SJCRH30 (cell line): ENCODE results near the gene COPRS. TPM values are rescaled to one million over a fixed set of nuclear protein-coding genes. Genes with fewer than 3 reads are reported as not detected.

Experiments
- DNase-seq, 2 experiments: peaks; one replicate each; pipeline ENCODE4 v3.0.0-alpha.2; 2015 to 2020
- H3K27ac ChIP-seq: fragments of 250-450 bp; sonication (Bioruptor Pico); 2 replicates; pipeline ENCODE4 v1.5.1; 2020; ENCODE audit warnings: mild to moderate bottlenecking, moderate library complexity
- H3K27me3 ChIP-seq: fragments of 250-450 bp; sonication (Bioruptor Pico); 2 replicates; pipeline ENCODE4 v1.5.1; 2020; ENCODE audit warnings: mild to moderate bottlenecking, moderate library complexity
- H3K36me3 ChIP-seq: fragments of 250-450 bp; sonication (Bioruptor Pico); 2 replicates; pipeline ENCODE4 v1.5.1; 2020; ENCODE audit warnings: mild to moderate bottlenecking, moderate library complexity
- H3K4me1 ChIP-seq: fragments of 250-450 bp; sonication (Bioruptor Pico); 2 replicates; pipeline ENCODE4 v1.5.1; 2020; ENCODE audit warnings: mild to moderate bottlenecking, moderate library complexity
- H3K4me3 ChIP-seq: fragments of 250-450 bp; sonication (Bioruptor Pico); 2 replicates; pipeline ENCODE4 v1.5.1; 2020; ENCODE audit warnings: mild to moderate bottlenecking, moderate library complexity
- H3K9me3 ChIP-seq: fragments of 250-450 bp; sonication (Bioruptor Pico); replicated peaks from 2 replicates; pipeline ENCODE4 v1.5.1; 2020; ENCODE audit warnings: mild to moderate bottlenecking, moderate library complexity
- total RNA-seq: library from RNA; depleted of rRNA; stranded (reverse); fragments of >200 nt; shearing (Covaris generic); gene quantifications from 2 replicates; pipeline ENCODE4 v1.2.3, GENCODE V29; 2014

COPRS gene
- total RNA-seq, 1 experiment from 2014 or later, result 94.7 TPM

- no peak for DNase-seq
- peaks cover 84% of the 10 kb centered on the region for H3K36me3 ChIP-seq
- H3K27ac ChIP-seq, result no peak overlapping the region
- no peaks in the 10 kb centered on the region for H3K27me3 ChIP-seq
- no peak overlapping the region for H3K4me3 ChIP-seq
- H3K9me3 ChIP-seq, result no peaks in the 10 kb centered on the region
- H3K4me1 ChIP-seq, result no peaks in the 10 kb centered on the region
Observed at GRCh38 chr17:31869031-31869430, 10.0 kb upstream of the COPRS start.

GRCh38 chr17:31859487-31860008 is 504 bp upstream of the COPRS start:
- no peak for DNase-seq
- peaks cover 28% of the 10 kb centered on the region for H3K36me3 ChIP-seq
- H3K4me1 ChIP-seq, result no peaks in the 10 kb centered on the region; the same call in 1 of the 2 replicates
- H3K9me3 ChIP-seq, result no peaks in the 10 kb centered on the region
- H3K27ac ChIP-seq, result no peak overlapping the region; the same call in 1 of the 2 replicates
- no peaks in the 10 kb centered on the region for H3K27me3 ChIP-seq
- peak overlapping the region; percentile 74 for H3K4me3 ChIP-seq

GRCh38 chr17:31857920-31858641 is 963 bp downstream of the COPRS start:
- peaks cover 13% of the 10 kb centered on the region for H3K36me3 ChIP-seq
- no peaks in the 10 kb centered on the region; the same call in 1 of the 2 replicates for H3K4me1 ChIP-seq
- no peak for DNase-seq
- H3K27me3 ChIP-seq, result no peaks in the 10 kb centered on the region
- H3K9me3 ChIP-seq, result no peaks in the 10 kb centered on the region
- peak overlapping the region; percentile 74 for H3K4me3 ChIP-seq
- H3K27ac ChIP-seq, result peak overlapping the region; percentile 29; the same call in 1 of the 2 replicates

- H3K9me3 ChIP-seq, result no peaks in the 10 kb centered on the region
- peaks cover 15% of the 10 kb centered on the region for H3K36me3 ChIP-seq
- H3K27ac ChIP-seq, result no peak overlapping the region
- DNase-seq, result no peak
- H3K4me1 ChIP-seq, result no peaks in the 10 kb centered on the region; the same call in 1 of the 2 replicates
- no peak overlapping the region for H3K4me3 ChIP-seq
- no peaks in the 10 kb centered on the region for H3K27me3 ChIP-seq
Observed at GRCh38 chr17:31856750-31857149, 2.3 kb downstream of the COPRS start.

GRCh38 chr17:31854672-31855071 is 4.4 kb downstream of the COPRS start:
- Histone ChIP-seq H3K27me3 (no peaks in the 10 kb centered on the region), H3K27ac (no peak overlapping the region), H3K36me3 (peaks cover 16% of the 10 kb centered on the region), H3K9me3 (no peaks in the 10 kb centered on the region), H3K4me3 (no peak overlapping the region), H3K4me1 (no peaks in the 10 kb centered on the region; the same call in 1 of the 2 replicates)
- no peak for DNase-seq

GRCh38 chr17:31853911-31854470 is 5.1 kb downstream of the COPRS start:
- Histone ChIP-seq H3K4me1 (no peaks in the 10 kb centered on the region; the same call in 1 of the 2 replicates), H3K27me3 (no peaks in the 10 kb centered on the region), H3K27ac (no peak overlapping the region), H3K4me3 (no peak overlapping the region), H3K9me3 (no peaks in the 10 kb centered on the region), H3K36me3 (peaks cover 16% of the 10 kb centered on the region)
- DNase-seq, result no peak

GRCh38 chr17:31845291-31845690 is 13.8 kb downstream of the COPRS start:
- no peaks in the 10 kb centered on the region for H3K36me3 ChIP-seq

GRCh38 chr17:31843070-31843745 is 15.8 kb downstream of the COPRS start:
- Histone ChIP-seq H3K36me3 (no peaks in the 10 kb centered on the region), H3K9me3 (no peaks in the 10 kb centered on the region), H3K27ac (no peak overlapping the region), H3K27me3 (no peaks in the 10 kb centered on the region), H3K4me1 (no peaks in the 10 kb centered on the region), H3K4me3 (no peak overlapping the region)
- peak; percentile 13 to 34 for DNase-seq

More at GRCh38 chr17:31845291-31845690, 13.8 kb downstream of the COPRS start:
- H3K27ac ChIP-seq, result no peak overlapping the region
- no peaks in the 10 kb centered on the region for H3K27me3 ChIP-seq
- H3K4me1 ChIP-seq, result no peaks in the 10 kb centered on the region
- no peaks in the 10 kb centered on the region for H3K9me3 ChIP-seq
- H3K4me3 ChIP-seq, result no peak overlapping the region
- no peak for DNase-seq

- H3K4me1 ChIP-seq, result no peaks in the 10 kb centered on the region
- H3K27ac ChIP-seq, result no peak overlapping the region
- no peaks in the 10 kb centered on the region for H3K36me3 ChIP-seq
- no peaks in the 10 kb centered on the region for H3K9me3 ChIP-seq
- H3K4me3 ChIP-seq, result no peak overlapping the region
- peak; percentile 69 to 89 for DNase-seq
- no peaks in the 10 kb centered on the region for H3K27me3 ChIP-seq
Observed at GRCh38 chr17:31842195-31843069, 16.6 kb downstream of the COPRS start.

- DNase-seq, result no peak
- Histone ChIP-seq H3K27me3 (no peaks in the 10 kb centered on the region), H3K4me3 (no peak overlapping the region), H3K9me3 (no peaks in the 10 kb centered on the region), H3K27ac (no peak overlapping the region), H3K36me3 (no peaks in the 10 kb centered on the region), H3K4me1 (no peaks in the 10 kb centered on the region)
Observed at GRCh38 chr17:31841850-31842194, 17.2 kb downstream of the COPRS start.

GRCh38 chr17:31838636-31839225 is 20.3 kb downstream of the COPRS start:
- no peaks in the 10 kb centered on the region for H3K4me1 ChIP-seq
- H3K36me3 ChIP-seq, result no peaks in the 10 kb centered on the region
- H3K9me3 ChIP-seq, result no peaks in the 10 kb centered on the region
- no peaks in the 10 kb centered on the region for H3K27me3 ChIP-seq
- DNase-seq, result no peak
- no peak overlapping the region for H3K27ac ChIP-seq
- no peak overlapping the region for H3K4me3 ChIP-seq

- H3K27ac ChIP-seq, result no peak overlapping the region
- H3K4me1 ChIP-seq, result no peaks in the 10 kb centered on the region
- H3K4me3 ChIP-seq, result no peak overlapping the region
- no peak for DNase-seq
- H3K9me3 ChIP-seq, result no peaks in the 10 kb centered on the region
- no peaks in the 10 kb centered on the region for H3K36me3 ChIP-seq
- no peaks in the 10 kb centered on the region for H3K27me3 ChIP-seq
Observed at GRCh38 chr17:31835984-31836383, 23.1 kb downstream of the COPRS start.

- no peak for DNase-seq
- H3K4me3 ChIP-seq, result no peak overlapping the region
- no peaks in the 10 kb centered on the region for H3K9me3 ChIP-seq
- H3K36me3 ChIP-seq, result no peaks in the 10 kb centered on the region
- no peak overlapping the region for H3K27ac ChIP-seq
- H3K27me3 ChIP-seq, result no peaks in the 10 kb centered on the region
- H3K4me1 ChIP-seq, result no peaks in the 10 kb centered on the region
Observed at GRCh38 chr17:31834448-31834847, 24.6 kb downstream of the COPRS start.

- no peaks in the 10 kb centered on the region for H3K4me1 ChIP-seq
- H3K4me3 ChIP-seq, result no peak overlapping the region
- H3K27me3 ChIP-seq, result no peaks in the 10 kb centered on the region
- H3K9me3 ChIP-seq, result no peaks in the 10 kb centered on the region
- no peak overlapping the region for H3K27ac ChIP-seq
- DNase-seq, result no peak
- H3K36me3 ChIP-seq, result no peaks in the 10 kb centered on the region
Observed at GRCh38 chr17:31832746-31833145, 26.3 kb downstream of the COPRS start.
